C4-2B (cell line): ENCODE data around the gene TMED7.
"Not testable (repeated sequence)": the region's sequence is repeated elsewhere in the genome, so short reads cannot be mapped to it uniquely, and the experiment has no call there.

ENCODE experiments used
- ZFX ChIP-seq: fragments of 450-650 bp; IDR thresholded peaks from 2 replicates; pipeline ENCODE4 v1.6.1; 2017
- TF ChIP-seq, protein P1 (sequence below): fragments of 450-650 bp; conservative IDR thresholded peaks from 2 replicates; pipeline ENCODE4 v1.5.1; 2017; ENCODE audit warnings: mild to moderate bottlenecking

DNA sequence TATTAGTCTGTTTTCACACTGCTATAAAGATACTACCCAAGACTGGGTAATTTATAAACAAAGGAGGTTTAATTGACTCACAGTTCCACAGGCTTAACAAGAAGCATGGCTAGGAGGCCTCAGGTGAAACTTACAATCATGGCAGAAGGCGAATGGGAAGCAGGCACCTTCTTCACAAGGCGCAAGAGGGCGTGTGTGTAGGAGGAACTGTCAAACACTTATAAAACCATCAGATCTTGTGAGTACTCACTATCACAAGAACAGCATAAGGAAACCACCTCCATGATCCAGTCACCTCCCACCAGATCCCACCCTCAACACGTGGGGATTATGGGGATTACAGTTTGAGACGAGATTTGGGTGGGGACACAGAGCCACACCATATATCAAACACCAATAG is 19.6 kb upstream of the TMED7 start:
- TF ChIP-seq, protein P1, sequence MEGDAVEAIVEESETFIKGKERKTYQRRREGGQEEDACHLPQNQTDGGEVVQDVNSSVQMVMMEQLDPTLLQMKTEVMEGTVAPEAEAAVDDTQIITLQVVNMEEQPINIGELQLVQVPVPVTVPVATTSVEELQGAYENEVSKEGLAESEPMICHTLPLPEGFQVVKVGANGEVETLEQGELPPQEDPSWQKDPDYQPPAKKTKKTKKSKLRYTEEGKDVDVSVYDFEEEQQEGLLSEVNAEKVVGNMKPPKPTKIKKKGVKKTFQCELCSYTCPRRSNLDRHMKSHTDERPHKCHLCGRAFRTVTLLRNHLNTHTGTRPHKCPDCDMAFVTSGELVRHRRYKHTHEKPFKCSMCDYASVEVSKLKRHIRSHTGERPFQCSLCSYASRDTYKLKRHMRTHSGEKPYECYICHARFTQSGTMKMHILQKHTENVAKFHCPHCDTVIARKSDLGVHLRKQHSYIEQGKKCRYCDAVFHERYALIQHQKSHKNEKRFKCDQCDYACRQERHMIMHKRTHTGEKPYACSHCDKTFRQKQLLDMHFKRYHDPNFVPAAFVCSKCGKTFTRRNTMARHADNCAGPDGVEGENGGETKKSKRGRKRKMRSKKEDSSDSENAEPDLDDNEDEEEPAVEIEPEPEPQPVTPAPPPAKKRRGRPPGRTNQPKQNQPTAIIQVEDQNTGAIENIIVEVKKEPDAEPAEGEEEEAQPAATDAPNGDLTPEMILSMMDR: 0 out of 2 replicates have a peak, but pooled peaks have one; percentile 6
- not testable (repeated sequence) for TF ChIP-seq ZFX
